SU-DHL-6 (cell line): ENCODE measurements around the gene ARMC12.

Source experiments
- H2AFZ ChIP-seq: fragments of 200-600 bp; sonication (generic); 2 replicates; pipeline ENCODE4 v1.6.1; 2014; ENCODE audit warnings: low read depth, mild to moderate bottlenecking, moderate library complexity, mixed read lengths, antibody characterized with exemption, low read length; ENCODE audit not compliant: severe bottlenecking
- H3F3A ChIP-seq: fragments of 200-600 bp; shearing (Covaris generic); 2 replicates; pipeline ENCODE4 v1.6.0; 2016; ENCODE audit warnings: antibody characterized with exemption, mild to moderate bottlenecking; ENCODE audit not compliant: insufficient read depth
- H3K27ac ChIP-seq: fragments of 200-600 bp; sonication (generic); 2 replicates; pipeline ENCODE4 v1.5.1; 2016; ENCODE audit warnings: low read depth, mild to moderate bottlenecking, low read length, moderate library complexity, mixed read lengths
- H3K27me3 ChIP-seq: fragments of 200-600 bp; sonication (generic), shearing (Covaris generic); 2 replicates; pipeline ENCODE4 v1.6.0; 2014; ENCODE audit warnings: mild to moderate bottlenecking, low read length
- H3K36me3 ChIP-seq: fragments of 200-600 bp; sonication (generic); 2 replicates; pipeline ENCODE4 v1.6.1; 2014; ENCODE audit warnings: mild to moderate bottlenecking, low read length, mixed read lengths
- H3K4me2 ChIP-seq: fragments of 300-600, 200-600 bp; shearing (Covaris generic), sonication (generic); 2 replicates; pipeline ENCODE4 v1.6.0; 2014; ENCODE audit warnings: low read length, low read depth, mild to moderate bottlenecking; ENCODE audit not compliant: poor library complexity, severe bottlenecking
- H3K4me3 ChIP-seq: fragments of 200-600 bp; sonication (generic); 2 replicates; pipeline ENCODE4 v1.5.1; 2014; ENCODE audit warnings: antibody characterized with exemption, low read length, mild to moderate bottlenecking, mixed read lengths; ENCODE audit not compliant: insufficient read depth, poor library complexity, severe bottlenecking
- H3K79me2 ChIP-seq: fragments of 200-600 bp; sonication (generic); 2 replicates; pipeline ENCODE4 v1.6.1; 2014; ENCODE audit warnings: mild to moderate bottlenecking, low read length, moderate library complexity; ENCODE audit not compliant: insufficient read depth
- H3K9ac ChIP-seq: fragments of 200-600 bp; sonication (generic); 2 replicates; pipeline ENCODE4 v1.7.0; 2014; ENCODE audit warnings: mild to moderate bottlenecking, low read length
- H3K9me2 ChIP-seq: fragments of 200-600 bp; sonication (generic); replicated peaks from 2 replicates; pipeline ENCODE4 v1.6.1; 2014; ENCODE audit warnings: low read length; ENCODE audit not compliant: insufficient read depth
- H3K9me3 ChIP-seq: fragments of 200-600 bp; sonication (generic); 2 replicates; pipeline ENCODE4 v1.6.1; 2014; ENCODE audit warnings: low read length, mixed read lengths; ENCODE audit not compliant: insufficient read depth
- H4K20me1 ChIP-seq: fragments of 200-600 bp; sonication (generic); 2 replicates; pipeline ENCODE4 v1.6.1; 2014; ENCODE audit warnings: low read depth, mild to moderate bottlenecking, antibody characterized with exemption, low read length, moderate library complexity, mixed read lengths
- EZH2phosphoT487 ChIP-seq: fragments of 200-600 bp; sonication (generic), shearing (Covaris generic); conservative IDR thresholded peaks from 2 replicates; pipeline ENCODE4 v1.6.1; 2018; ENCODE audit warnings: mild to moderate bottlenecking, antibody characterized with exemption, low read length, moderate library complexity, mixed read lengths
- TF ChIP-seq, protein P1 (sequence below): fragments of 200-600 bp; sonication (generic); IDR thresholded peaks from one replicate; pipeline ENCODE4 v1.5.1; 2017; ENCODE audit warnings: antibody characterized with exemption, mild to moderate bottlenecking, low read length, moderate library complexity; ENCODE audit not compliant: insufficient read depth, poor library complexity, severe bottlenecking

ARMC12 gene

DNA sequence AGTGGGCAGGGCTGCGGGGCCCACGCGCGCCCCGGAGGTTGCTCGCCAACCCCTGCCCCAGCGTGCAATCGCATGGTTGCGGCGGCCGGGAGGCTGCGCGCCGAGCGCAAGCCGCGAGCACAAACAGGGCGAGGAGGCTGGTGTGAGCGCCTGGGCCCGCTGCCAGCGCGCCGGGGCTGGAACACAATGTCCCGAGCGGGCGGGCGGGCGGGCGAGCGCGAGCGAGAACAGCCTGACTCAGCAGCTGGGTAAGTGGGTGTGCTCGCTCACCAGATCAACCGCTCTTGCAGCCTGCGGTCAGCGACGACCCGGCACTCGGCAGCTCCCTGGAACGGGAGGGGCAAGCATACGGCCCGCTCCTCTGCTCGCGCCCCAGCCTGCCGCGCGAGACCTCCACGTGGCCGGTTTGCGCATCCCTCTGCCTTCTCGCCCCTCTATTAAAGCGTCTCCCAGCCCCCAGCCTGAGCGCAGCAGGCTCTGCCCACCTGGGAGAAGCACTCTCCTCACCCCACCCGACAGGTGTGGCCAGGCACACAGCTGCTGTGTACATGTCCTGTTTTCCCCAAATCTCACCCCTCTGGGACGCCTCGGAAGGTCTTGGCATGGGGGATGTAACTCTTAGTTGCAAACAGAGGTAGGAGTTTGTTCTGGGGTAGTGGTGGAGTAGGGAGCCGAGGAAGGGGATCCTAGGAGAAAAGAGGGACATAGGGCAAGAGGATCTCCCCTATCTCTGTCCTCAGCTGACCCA is 8.7 kb upstream of the ARMC12 start:
- H3K36me3 ChIP-seq = no peaks in the 10 kb centered on the region
- no peaks in the 10 kb centered on the region for H3K9me3 ChIP-seq
- H3K9me2 ChIP-seq = no peaks in the 10 kb centered on the region
- TF ChIP-seq, protein P1, sequence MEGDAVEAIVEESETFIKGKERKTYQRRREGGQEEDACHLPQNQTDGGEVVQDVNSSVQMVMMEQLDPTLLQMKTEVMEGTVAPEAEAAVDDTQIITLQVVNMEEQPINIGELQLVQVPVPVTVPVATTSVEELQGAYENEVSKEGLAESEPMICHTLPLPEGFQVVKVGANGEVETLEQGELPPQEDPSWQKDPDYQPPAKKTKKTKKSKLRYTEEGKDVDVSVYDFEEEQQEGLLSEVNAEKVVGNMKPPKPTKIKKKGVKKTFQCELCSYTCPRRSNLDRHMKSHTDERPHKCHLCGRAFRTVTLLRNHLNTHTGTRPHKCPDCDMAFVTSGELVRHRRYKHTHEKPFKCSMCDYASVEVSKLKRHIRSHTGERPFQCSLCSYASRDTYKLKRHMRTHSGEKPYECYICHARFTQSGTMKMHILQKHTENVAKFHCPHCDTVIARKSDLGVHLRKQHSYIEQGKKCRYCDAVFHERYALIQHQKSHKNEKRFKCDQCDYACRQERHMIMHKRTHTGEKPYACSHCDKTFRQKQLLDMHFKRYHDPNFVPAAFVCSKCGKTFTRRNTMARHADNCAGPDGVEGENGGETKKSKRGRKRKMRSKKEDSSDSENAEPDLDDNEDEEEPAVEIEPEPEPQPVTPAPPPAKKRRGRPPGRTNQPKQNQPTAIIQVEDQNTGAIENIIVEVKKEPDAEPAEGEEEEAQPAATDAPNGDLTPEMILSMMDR = no peak
- TF ChIP-seq EZH2phosphoT487 = no peak
- H3K4me2 ChIP-seq = peak overlapping the region; percentile 78
- H2AFZ ChIP-seq = peak overlapping the region; percentile 80
- H3F3A ChIP-seq = peaks cover 55% of the 10 kb centered on the region
- no peaks in the 10 kb centered on the region for H3K27me3 ChIP-seq
- H3K79me2 ChIP-seq = no peaks in the 10 kb centered on the region
- peak overlapping the region; percentile 58 for H3K4me3 ChIP-seq
- H4K20me1 ChIP-seq = no peaks in the 10 kb centered on the region
- H3K9ac ChIP-seq = peak overlapping the region; percentile 76
- H3K27ac ChIP-seq = peak overlapping the region; percentile 93

GRCh38 chr6:35728683-35729678 is 7.9 kb upstream of the ARMC12 start:
- Histone ChIP-seq H3K27me3 (no peaks in the 10 kb centered on the region), H4K20me1 (no peaks in the 10 kb centered on the region), H3K9me2 (no peaks in the 10 kb centered on the region), H3K36me3 (no peaks in the 10 kb centered on the region), H3K27ac (peak overlapping the region; percentile 93), H3F3A (peaks cover 55% of the 10 kb centered on the region), H3K4me2 (peak overlapping the region; percentile 59), H3K9ac (peak overlapping the region; percentile 76), H3K4me3 (peak overlapping the region; percentile 22), H3K79me2 (no peaks in the 10 kb centered on the region), H2AFZ (peak overlapping the region; percentile 22), H3K9me3 (no peaks in the 10 kb centered on the region)
- no peak for TF ChIP-seq EZH2phosphoT487
- TF ChIP-seq, protein P1 = peak; percentile 63

DNA sequence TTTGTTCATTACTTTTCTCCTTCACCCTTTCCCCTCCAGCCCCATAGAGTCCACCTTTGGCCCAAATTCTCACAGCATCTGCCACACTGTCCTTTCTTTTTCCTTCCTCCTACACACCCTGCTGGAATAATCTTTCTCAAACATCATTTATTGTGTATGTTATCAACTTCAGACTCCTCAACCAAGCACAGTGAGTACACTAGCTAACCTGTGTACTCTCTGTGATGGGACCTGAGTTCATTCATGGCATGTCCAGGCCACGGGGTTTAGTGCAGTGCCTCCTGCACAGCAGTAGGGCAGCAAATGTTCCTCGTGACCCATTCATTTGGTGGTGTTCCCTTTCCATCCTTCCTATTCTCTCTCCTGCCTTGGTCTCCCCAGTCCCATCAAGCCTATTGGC is 7.1 kb upstream of the ARMC12 start:
- Histone ChIP-seq H3K9ac (peak overlapping the region; percentile 76), H3K4me2 (peak overlapping the region; percentile 59), H3K79me2 (no peaks in the 10 kb centered on the region), H3F3A (peaks cover 55% of the 10 kb centered on the region), H3K27ac (peak overlapping the region; percentile 93), H3K4me3 (no peak overlapping the region), H3K27me3 (no peaks in the 10 kb centered on the region), H3K9me3 (no peaks in the 10 kb centered on the region), H3K9me2 (no peaks in the 10 kb centered on the region), H2AFZ (peak overlapping the region; percentile 1), H3K36me3 (no peaks in the 10 kb centered on the region), H4K20me1 (no peaks in the 10 kb centered on the region)
- no peak for TF ChIP-seq EZH2phosphoT487
- TF ChIP-seq, protein P1 = no peak
